Endothelial cell of umbilical vein (primary cell): ENCODE measurements around the gene DEDD. TPM values are rescaled to one million over a fixed set of nuclear protein-coding genes. Genes with fewer than 3 reads are reported as not detected.

ENCODE experiments used
- BruUV-seq: library from RNA; stranded (reverse); fragments of 400-500 nt; replicated peaks from 2 replicates; lab custom pipeline; 2021; lab: Mats Ljungman, UMichigan
- CTCF ChIA-PET: fragments of 300-600, 350-600 bp; sonication (Branson Sonifier 250); formaldehyde crosslinking; loops from one replicate; lab custom pipeline; 2021; ENCODE audit warnings: antibody characterized with exemption, inconsistent platforms; lab: Charles Lee
- POLR2A ChIA-PET: fragments of 300-600, 350-600 bp; sonication (Branson Sonifier 250); formaldehyde crosslinking; loops from one replicate; lab custom pipeline; 2021; ENCODE audit warnings: antibody characterized with exemption, inconsistent platforms; lab: Charles Lee
- DNase-seq: peaks from one replicate; pipeline ENCODE4 v3.0.0-alpha.2; 2011; ENCODE audit warnings: low read depth, low spot score
- FAIRE-seq: peaks from 2 replicates; lab custom pipeline; 2011; peaks lifted over from hg19 to GRCh38; lab: Jason Lieb, UNC
- H2AFZ ChIP-seq: 2 replicates; pipeline ENCODE4 v1.6.0; 2012; ENCODE audit warnings: low read depth, low read length, control low read depth, inconsistent platforms
- H3K27ac ChIP-seq: 2 replicates; pipeline ENCODE4 v1.5.1; 2011; ENCODE audit warnings: low read depth, mild to moderate bottlenecking, control low read depth, low read length, moderate library complexity; ENCODE audit not compliant: insufficient read depth
- H3K27me3 ChIP-seq, 2 experiments: 2 replicates each; pipeline versions ENCODE4 v1.6.0 to v1.6.1; 2011; ENCODE audit warnings: low read length in 2 of 2, mixed read lengths in 1 of 2; ENCODE audit not compliant: control insufficient read depth in 2 of 2, insufficient read depth in 2 of 2
- H3K36me3 ChIP-seq, 2 experiments: 2 replicates in 1 of 2; 3 replicates in 1 of 2; pipeline ENCODE4 v1.5.1; 2011; ENCODE audit warnings: low read length in 2 of 2, mild to moderate bottlenecking in 1 of 2, moderate library complexity in 1 of 2; ENCODE audit not compliant: control insufficient read depth in 2 of 2, insufficient read depth in 2 of 2; ENCODE audit errors: extremely low read depth in 1 of 2
- H3K4me1 ChIP-seq: 3 replicates; pipeline ENCODE4 v1.5.1; 2011; ENCODE audit warnings: mild to moderate bottlenecking, low read length; ENCODE audit not compliant: control insufficient read depth, insufficient read depth; ENCODE audit errors: extremely low read depth
- H3K4me2 ChIP-seq: 2 replicates; pipeline ENCODE4 v1.6.1; 2011; ENCODE audit warnings: low read length, control low read depth, mixed read lengths; ENCODE audit not compliant: insufficient read depth
- H3K4me3 ChIP-seq, 3 experiments: fragments of 200-600 bp in 1 of 3; sonication (generic), shearing (Covaris generic) in 1 of 3; replicated peaks in 1 of 3; 2 replicates each; pipeline ENCODE4 v1.5.1; 2011 to 2016; ENCODE audit warnings: control low read depth in 3 of 3, low read length in 3 of 3, mild to moderate bottlenecking in 2 of 3, inconsistent platforms in 1 of 3, low read depth in 1 of 3, moderate library complexity in 1 of 3; ENCODE audit not compliant: insufficient read depth in 1 of 3
- H3K79me2 ChIP-seq: 2 replicates; pipeline ENCODE4 v1.6.0; 2012; ENCODE audit warnings: low read length, inconsistent platforms; ENCODE audit not compliant: control insufficient read depth, insufficient read depth
- H3K9ac ChIP-seq: replicated peaks from 2 replicates; pipeline ENCODE3; 2011; ENCODE audit warnings: low read length, control low read depth; ENCODE audit not compliant: insufficient read depth; ENCODE audit errors: extremely low read depth
- H3K9me1 ChIP-seq: replicated peaks from 3 replicates; pipeline ENCODE4 v1.6.0; 2011; ENCODE audit warnings: mild to moderate bottlenecking, low read length; ENCODE audit not compliant: control insufficient read depth, insufficient read depth; ENCODE audit errors: extremely low read depth
- H3K9me3 ChIP-seq: replicated peaks from 2 replicates; pipeline ENCODE4 v1.5.1; 2012; ENCODE audit warnings: low read length, inconsistent platforms; ENCODE audit not compliant: control insufficient read depth, insufficient read depth
- H4K20me1 ChIP-seq: replicated peaks from 2 replicates; pipeline ENCODE3; 2011; ENCODE audit warnings: mild to moderate bottlenecking, low read length; ENCODE audit not compliant: control insufficient read depth, insufficient read depth; ENCODE audit errors: extremely low read depth
- GATA2 ChIP-seq: IDR thresholded peaks from 2 replicates; pipeline ENCODE4 v1.7.0; 2011; ENCODE audit warnings: low read depth, mild to moderate bottlenecking, moderate library complexity, mixed read lengths, low read length; ENCODE audit not compliant: insufficient read length, insufficient read depth
- dilution Hi-C: fragments of 300-500 bp; cut with MboI; formaldehyde crosslinking; loops from one replicate; pipeline ENCODE4 v1.15.0; 2019; ENCODE audit warnings: low sequenced_read_pairs; ENCODE audit not compliant: extremely low pct_ligation_motif_present
- intact Hi-C: fragments of 100-400 bp; cut with micrococcal nuclease; formaldehyde crosslinking; loops from one replicate; pipeline ENCODE4 v1.10.0; 2022
- polyA plus RNA-seq, 4 experiments: library from polyadenylated mRNA; depleted of rRNA in 3 of 4; stranded (reverse) in 3 of 4; unstranded in 1 of 4; fragments of >200 nt; gene quantifications; 2 replicates each; pipeline versions ENCODE4 v1.2.1 to v1.2.3, GENCODE V29; 2011 to 2012; ENCODE audit warnings: missing spikeins in 1 of 4
- total RNA-seq: library from RNA; stranded (reverse); gene quantifications from 2 replicates; pipeline ENCODE4 v1.2.3, GENCODE V29; 2021
- TF ChIP-seq, protein P1 (sequence below), 2 donors: IDR thresholded peaks; 1 replicate in 1 of 2; 2 replicates in 1 of 2; pipeline ENCODE4 v1.5.1; 2011; ENCODE audit warnings: low read length in 2 of 2, mild to moderate bottlenecking in 2 of 2, moderate library complexity in 2 of 2, control low read depth in 1 of 2, inconsistent platforms in 1 of 2, low read depth in 1 of 2; ENCODE audit not compliant: insufficient read depth in 1 of 2; ENCODE audit errors: extremely low read depth in 1 of 2
- TF ChIP-seq, protein P2 (sequence below): IDR thresholded peaks from 2 replicates; pipeline ENCODE4 v1.6.1; 2011; ENCODE audit not compliant: insufficient read depth, insufficient read length

DEDD gene
- total and polyA plus RNA-seq, 2 donors (not counting 3 experiments of a cell fraction or from before 2014, with no cell fraction given) = 50.2 to 78.3 TPM

- Histone ChIP-seq H3K4me1 (peaks cover 12% of the 10 kb centered on the region), H2AFZ (no peak overlapping the region), H3K36me3 (peaks cover 11 to 24% of the 10 kb centered on the region in 2 experiments), H3K9me3 (no peaks in the 10 kb centered on the region), H3K27me3 (no peaks in the 10 kb centered on the region), H4K20me1 (no peaks in the 10 kb centered on the region), H3K27ac (no peak overlapping the region), H3K9me1 (no peaks in the 10 kb centered on the region), H3K9ac (no peak overlapping the region), H3K4me3 (no peak overlapping the region), H3K79me2 (peaks cover 2% of the 10 kb centered on the region), H3K4me2 (no peak overlapping the region)
- ChIA-PET CTCF (interaction anchor here (0.7 to 2.3 kb wide), 6 partner anchors 9 to 211 kb away, joined by 3 to 8 read pairs (median 4); partner anchors contain the start of gene NDUFS2), POLR2A (no interaction called here)
- no TSS peak for BruUV-seq
- DNase-seq (no peak), FAIRE-seq (no peak)
- TF ChIP-seq GATA2 = no peak
- TF ChIP-seq, protein P1, sequence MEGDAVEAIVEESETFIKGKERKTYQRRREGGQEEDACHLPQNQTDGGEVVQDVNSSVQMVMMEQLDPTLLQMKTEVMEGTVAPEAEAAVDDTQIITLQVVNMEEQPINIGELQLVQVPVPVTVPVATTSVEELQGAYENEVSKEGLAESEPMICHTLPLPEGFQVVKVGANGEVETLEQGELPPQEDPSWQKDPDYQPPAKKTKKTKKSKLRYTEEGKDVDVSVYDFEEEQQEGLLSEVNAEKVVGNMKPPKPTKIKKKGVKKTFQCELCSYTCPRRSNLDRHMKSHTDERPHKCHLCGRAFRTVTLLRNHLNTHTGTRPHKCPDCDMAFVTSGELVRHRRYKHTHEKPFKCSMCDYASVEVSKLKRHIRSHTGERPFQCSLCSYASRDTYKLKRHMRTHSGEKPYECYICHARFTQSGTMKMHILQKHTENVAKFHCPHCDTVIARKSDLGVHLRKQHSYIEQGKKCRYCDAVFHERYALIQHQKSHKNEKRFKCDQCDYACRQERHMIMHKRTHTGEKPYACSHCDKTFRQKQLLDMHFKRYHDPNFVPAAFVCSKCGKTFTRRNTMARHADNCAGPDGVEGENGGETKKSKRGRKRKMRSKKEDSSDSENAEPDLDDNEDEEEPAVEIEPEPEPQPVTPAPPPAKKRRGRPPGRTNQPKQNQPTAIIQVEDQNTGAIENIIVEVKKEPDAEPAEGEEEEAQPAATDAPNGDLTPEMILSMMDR (IDR thresholded peaks at IDR 0.05; ENCODE audit: extremely low read depth in 1 of 2, insufficient read depth in 1 of 2, low read depth in 1 of 2, low read length in 2 of 2) = peak in 1 of 2 donors; percentile 20
- dilution Hi-C loops = no loop called here
- intact Hi-C loops = no loop called here
Measured at GRCh38 chr1:161171191-161171590, 38.7 kb upstream of the DEDD start.

DNA sequence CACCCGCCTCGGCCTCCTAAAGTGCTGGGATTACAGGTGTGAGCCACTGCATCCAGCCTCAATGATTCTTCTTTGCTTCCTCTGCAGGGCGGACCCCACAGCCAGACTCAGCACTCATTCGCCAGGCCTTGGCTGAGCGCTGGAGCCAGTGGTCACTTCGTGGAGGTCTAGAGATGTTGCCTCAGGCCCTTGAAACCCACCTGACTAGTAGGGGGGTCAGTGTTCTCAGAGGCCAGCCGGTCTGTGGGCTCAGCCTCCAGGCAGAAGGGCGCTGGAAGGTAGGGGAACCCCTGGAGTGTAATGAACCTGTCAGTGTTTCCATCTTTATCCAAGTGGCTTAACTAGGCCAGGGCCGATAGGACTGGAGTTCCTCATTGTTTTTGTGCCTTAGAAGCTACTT lies 36.4 kb upstream of the DEDD start:
- Histone ChIP-seq H3K9me3 (no peaks in the 10 kb centered on the region), H3K4me2 (no peak overlapping the region), H3K9ac (no peak overlapping the region), H3K27me3 (no peaks in the 10 kb centered on the region), H3K4me1 (peaks cover 16% of the 10 kb centered on the region), H3K9me1 (no peaks in the 10 kb centered on the region), H3K36me3 (peaks cover 11 to 26% of the 10 kb centered on the region in 2 experiments), H2AFZ (no peak overlapping the region), H3K27ac (no peak overlapping the region), H3K79me2 (no peaks in the 10 kb centered on the region), H3K4me3 (no peak overlapping the region), H4K20me1 (no peaks in the 10 kb centered on the region)
- intact Hi-C loops (no loop called here), dilution Hi-C loops (no loop called here)
- no TSS peak for BruUV-seq
- ChIA-PET POLR2A (no interaction called here), CTCF (no interaction called here)
- TF ChIP-seq GATA2 = no peak
- TF ChIP-seq, protein P2, sequence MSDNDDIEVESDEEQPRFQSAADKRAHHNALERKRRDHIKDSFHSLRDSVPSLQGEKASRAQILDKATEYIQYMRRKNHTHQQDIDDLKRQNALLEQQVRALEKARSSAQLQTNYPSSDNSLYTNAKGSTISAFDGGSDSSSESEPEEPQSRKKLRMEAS = no peak
- TF ChIP-seq, protein P1 (IDR thresholded peaks at IDR 0.05; ENCODE audit: extremely low read depth in 1 of 2, insufficient read depth in 1 of 2, low read depth in 1 of 2, low read length in 2 of 2) = no peak
- FAIRE-seq (no peak), DNase-seq (no peak)
